Keratinocyte (primary cell): Measurements from ENCODE around the gene TRPV5. TPM values are rescaled to one million over a fixed set of nuclear protein-coding genes. Genes with fewer than 3 reads are reported as not detected.
A peak's percentile ranks its signal among the peaks of the same experiment; 100 is the strongest.

Source experiments
- DNase-seq: peaks from one replicate; pipeline ENCODE4 v3.0.0-alpha.2; 2011; ENCODE audit warnings: low read depth, missing footprints, low spot score
- FAIRE-seq: peaks from 2 replicates; lab custom pipeline; 2011; peaks lifted over from hg19 to GRCh38; lab: Jason Lieb, UNC
- H2AFZ ChIP-seq: 2 replicates; pipeline ENCODE4 v1.6.0; 2012; ENCODE audit warnings: low read length, control low read depth, inconsistent platforms; ENCODE audit not compliant: control insufficient read depth
- H3K27ac ChIP-seq: 2 replicates; pipeline ENCODE4 v1.5.1; 2011; ENCODE audit warnings: low read length; ENCODE audit not compliant: control insufficient read depth, insufficient read depth
- H3K27me3 ChIP-seq: 3 replicates; pipeline ENCODE4 v1.6.0; 2011; ENCODE audit warnings: low read length; ENCODE audit not compliant: control insufficient read depth, insufficient read depth; ENCODE audit errors: extremely low read depth
- H3K36me3 ChIP-seq, 2 experiments: 2 replicates in 1 of 2; 3 replicates in 1 of 2; pipeline ENCODE4 v1.5.1; 2011; ENCODE audit warnings: low read length in 2 of 2, mild to moderate bottlenecking in 1 of 2; ENCODE audit not compliant: control insufficient read depth in 2 of 2, insufficient read depth in 2 of 2; ENCODE audit errors: extremely low read depth in 1 of 2
- H3K4me1 ChIP-seq: 3 replicates; pipeline ENCODE4 v1.5.1; 2011; ENCODE audit warnings: low read length; ENCODE audit not compliant: control insufficient read depth, insufficient read depth; ENCODE audit errors: extremely low read depth
- H3K4me2 ChIP-seq: 3 replicates; pipeline ENCODE4 v1.6.0; 2011; ENCODE audit warnings: low read depth, low read length; ENCODE audit not compliant: control insufficient read depth, insufficient read depth; ENCODE audit errors: extremely low read depth
- H3K4me3 ChIP-seq, 3 experiments: fragments of 200-600 bp in 1 of 3; sonication (generic) in 1 of 3; 2 replicates in 2 of 3; 3 replicates in 1 of 3; pipeline ENCODE4 v1.5.1; 2011 to 2016; ENCODE audit warnings: low read length in 3 of 3, mild to moderate bottlenecking in 3 of 3, control low read depth in 2 of 3, inconsistent platforms in 1 of 3, low read depth in 1 of 3, mixed read lengths in 1 of 3, mixed run types in 1 of 3, moderate library complexity in 1 of 3; ENCODE audit not compliant: control insufficient read depth in 2 of 3, insufficient read depth in 2 of 3; ENCODE audit errors: extremely low read depth in 1 of 3
- H3K79me2 ChIP-seq: 2 replicates; pipeline ENCODE4 v1.6.0; 2012; ENCODE audit warnings: low read length; ENCODE audit not compliant: control insufficient read depth, insufficient read depth
- H3K9ac ChIP-seq: 3 replicates; pipeline ENCODE4 v1.6.0; 2011; ENCODE audit warnings: low read length; ENCODE audit not compliant: control insufficient read depth, insufficient read depth; ENCODE audit errors: extremely low read depth
- H3K9me1 ChIP-seq: 3 replicates; pipeline ENCODE4 v1.6.0; 2011; ENCODE audit warnings: low read length; ENCODE audit not compliant: control insufficient read depth, insufficient read depth; ENCODE audit errors: extremely low read depth
- H3K9me3 ChIP-seq: 2 replicates; pipeline ENCODE4 v1.5.1; 2012; ENCODE audit warnings: low read depth, low read length; ENCODE audit not compliant: control insufficient read depth
- H4K20me1 ChIP-seq: 3 replicates; pipeline ENCODE4 v1.6.0; 2011; ENCODE audit warnings: low read length; ENCODE audit not compliant: control insufficient read depth, insufficient read depth; ENCODE audit errors: extremely low read depth
- CTCF ChIP-seq, 3 experiments: IDR thresholded peaks in 1 of 3; conservative IDR thresholded peaks in 1 of 3; optimal IDR thresholded peaks in 1 of 3; 2 replicates in 2 of 3; 3 replicates in 1 of 3; pipeline versions ENCODE3 to v1.5.1; 2011; ENCODE audit warnings: low read length in 3 of 3, mild to moderate bottlenecking in 3 of 3, moderate library complexity in 2 of 3, control low read depth in 1 of 3, inconsistent platforms in 1 of 3; ENCODE audit not compliant: insufficient read depth in 2 of 3; ENCODE audit errors: extremely low read depth in 1 of 3
- EZH2 ChIP-seq: IDR thresholded peaks from one replicate; pipeline ENCODE4 v1.6.1; 2012; ENCODE audit warnings: inconsistent platforms, mild to moderate bottlenecking, low read length, moderate library complexity
- dilution Hi-C: fragments of 300-500 bp; cut with MboI; formaldehyde crosslinking; loops from one replicate; pipeline ENCODE4 v1.7.0; 2020; ENCODE audit warnings: low sequenced_read_pairs; ENCODE audit not compliant: extremely low pct_ligation_motif_present
- polyA plus RNA-seq, 5 experiments: library from polyadenylated mRNA; depleted of rRNA in 3 of 5; stranded (reverse) in 3 of 5; stranded (forward) in 1 of 5; unstranded in 1 of 5; fragments of >200 nt; gene quantifications; 1 replicate in 1 of 5; 2 replicates in 3 of 5; 3 replicates in 1 of 5; pipeline versions ENCODE4 v1.2.1 to v1.2.3, GENCODE V29; 2011 to 2012; ENCODE audit warnings: missing spikeins in 2 of 5, low read depth in 1 of 5, low replicate concordance in 1 of 5

TRPV5 gene
- polyA plus RNA-seq, 1 donor (not counting 4 experiments of a cell fraction or from before 2014, with no cell fraction given) = not detected

GRCh38 chr7:142866361-142867096, 67.0 kb downstream of the TRPV5 start:
- no peaks in the 10 kb centered on the region for H3K9me1 ChIP-seq
- H3K27ac ChIP-seq = no peak overlapping the region
- no peaks in the 10 kb centered on the region for H3K4me1 ChIP-seq
- no peaks in the 10 kb centered on the region for H3K9me3 ChIP-seq
- DNase-seq (no peak), FAIRE-seq (no peak)
- H3K4me3 ChIP-seq = no peak overlapping the region
- no peak overlapping the region for H2AFZ ChIP-seq
- no peak overlapping the region for H3K9ac ChIP-seq
- H4K20me1 ChIP-seq = no peaks in the 10 kb centered on the region
- TF ChIP-seq CTCF (optimal IDR thresholded peaks at IDR 0.05 in 1 of 3, IDR thresholded peaks at IDR 0.05 in 1 of 3, conservative IDR thresholded peaks at IDR 0.05 in 1 of 3; ENCODE audit: extremely low read depth in 1 of 3, insufficient read depth in 2 of 3, low read length in 3 of 3) (peak; percentile 52 to 83 (median 57)), EZH2 (no peak)
- dilution Hi-C loops = no loop called here
- H3K79me2 ChIP-seq = no peaks in the 10 kb centered on the region
- H3K36me3 ChIP-seq = no peaks in the 10 kb centered on the region
- no peak overlapping the region for H3K4me2 ChIP-seq
- no peaks in the 10 kb centered on the region for H3K27me3 ChIP-seq

- H3K4me1 ChIP-seq = no peaks in the 10 kb centered on the region
- no peak overlapping the region for H3K4me3 ChIP-seq
- no peaks in the 10 kb centered on the region for H3K9me3 ChIP-seq
- H4K20me1 ChIP-seq = no peaks in the 10 kb centered on the region
- H3K9me1 ChIP-seq = no peaks in the 10 kb centered on the region
- no peak overlapping the region for H3K27ac ChIP-seq
- DNase-seq (no peak), FAIRE-seq (no peak)
- dilution Hi-C loops = no loop called here
- TF ChIP-seq CTCF (optimal IDR thresholded peaks at IDR 0.05 in 1 of 3, IDR thresholded peaks at IDR 0.05 in 1 of 3, conservative IDR thresholded peaks at IDR 0.05 in 1 of 3; ENCODE audit: extremely low read depth in 1 of 3, insufficient read depth in 2 of 3, low read length in 3 of 3) = no peak
- no peak for TF ChIP-seq EZH2
- no peak overlapping the region for H2AFZ ChIP-seq
- no peak overlapping the region for H3K4me2 ChIP-seq
- no peaks in the 10 kb centered on the region for H3K36me3 ChIP-seq
- H3K27me3 ChIP-seq = no peaks in the 10 kb centered on the region
- H3K9ac ChIP-seq = no peak overlapping the region
- H3K79me2 ChIP-seq = no peaks in the 10 kb centered on the region
Observed at GRCh38 chr7:142865766-142866165, 67.8 kb downstream of the TRPV5 start.
